GM19035 (cell line): ENCODE results near the gene RPS6KL1.

ENCODE experiments used
- ATAC-seq: cut with Tn5 transposase; IDR thresholded peaks from one replicate; pipeline ENCODE4 v1.9.1; 2021; ENCODE audit not compliant: unreplicated experiment

Gene RPS6KL1

GRCh38 chr14:74912801-74913200 is 10.3 kb downstream of the RPS6KL1 start:
- no peak for ATAC-seq

GRCh38 chr14:74912111-74912510 is 10.9 kb downstream of the RPS6KL1 start:
- ATAC-seq: no peak

DNA sequence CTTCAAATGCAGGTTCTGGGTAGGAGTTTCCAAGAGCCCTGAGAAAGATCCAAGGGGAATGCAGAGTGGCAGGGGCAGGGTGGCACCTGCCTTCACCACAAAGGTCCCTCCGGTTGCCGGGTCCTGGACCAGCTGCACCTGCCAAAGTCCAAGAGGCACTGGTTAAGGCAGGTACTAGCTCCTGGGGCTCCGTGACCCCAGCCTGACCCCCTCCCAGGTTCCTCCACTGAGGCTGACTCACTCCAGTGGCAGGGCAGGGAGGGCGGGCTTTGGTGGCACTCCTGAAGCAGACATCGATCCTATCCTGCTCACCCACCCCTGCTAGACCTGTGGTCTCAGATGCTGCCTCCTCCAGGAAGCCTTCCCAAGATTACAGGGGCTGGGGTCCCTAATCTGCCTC is 11.4 kb downstream of the RPS6KL1 start:
- no peak for ATAC-seq

GRCh38 chr14:74911221-74911620 is 11.8 kb downstream of the RPS6KL1 start:
- no peak for ATAC-seq

DNA sequence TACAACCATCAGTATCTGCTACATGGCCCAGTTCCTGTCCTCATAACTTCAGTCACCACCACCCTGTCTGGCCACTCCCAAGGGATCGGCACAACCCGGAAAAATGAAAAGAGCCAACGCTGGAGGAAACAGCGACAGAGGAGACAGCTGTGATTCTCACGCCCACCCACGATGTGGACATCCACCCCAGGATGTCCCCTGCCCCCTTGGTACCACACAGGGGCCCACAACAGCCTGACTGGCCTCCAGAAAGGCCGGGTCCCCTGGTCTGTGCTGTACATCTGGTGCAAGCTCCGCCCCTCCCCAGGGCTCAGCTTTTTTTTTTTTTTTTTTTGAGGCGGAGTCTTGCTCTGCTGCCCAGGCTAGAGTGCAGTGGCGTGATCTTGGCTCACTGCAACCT is 12.5 kb downstream of the RPS6KL1 start:
- no peak for ATAC-seq

- no peak for ATAC-seq
Observed at GRCh38 chr14:74909911-74910310, 13.1 kb downstream of the RPS6KL1 start.

GRCh38 chr14:74909501-74909900 is 13.6 kb downstream of the RPS6KL1 start:
- no peak for ATAC-seq

- ATAC-seq: no peak
Observed at GRCh38 chr14:74908861-74909341, 14.2 kb downstream of the RPS6KL1 start.

DNA sequence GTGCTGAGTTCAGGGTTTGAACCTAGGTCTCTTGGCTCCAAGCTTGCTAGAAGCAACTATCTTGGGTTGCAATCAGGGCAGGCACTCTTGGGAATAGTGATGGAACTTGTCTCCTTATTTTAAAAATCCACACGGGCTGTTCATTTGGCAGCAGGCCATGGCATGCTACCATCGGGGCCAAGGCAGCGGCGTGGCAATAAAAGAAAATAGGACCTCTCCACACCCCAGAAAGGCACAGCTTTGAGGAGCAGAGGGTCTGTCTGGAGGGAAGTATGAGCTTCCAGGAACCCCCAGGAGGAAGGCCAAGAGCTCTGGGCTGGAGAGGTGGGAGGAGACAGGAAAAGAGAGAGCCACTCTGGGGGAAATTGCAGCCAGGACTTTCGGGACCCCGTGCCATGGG is 15.3 kb downstream of the RPS6KL1 start:
- no peak for ATAC-seq

- no peak for ATAC-seq
Observed at GRCh38 chr14:74906925-74907521, 16.0 kb downstream of the RPS6KL1 start.

- no peak for ATAC-seq
Observed at GRCh38 chr14:74905595-74906142, 17.4 kb downstream of the RPS6KL1 start.

DNA sequence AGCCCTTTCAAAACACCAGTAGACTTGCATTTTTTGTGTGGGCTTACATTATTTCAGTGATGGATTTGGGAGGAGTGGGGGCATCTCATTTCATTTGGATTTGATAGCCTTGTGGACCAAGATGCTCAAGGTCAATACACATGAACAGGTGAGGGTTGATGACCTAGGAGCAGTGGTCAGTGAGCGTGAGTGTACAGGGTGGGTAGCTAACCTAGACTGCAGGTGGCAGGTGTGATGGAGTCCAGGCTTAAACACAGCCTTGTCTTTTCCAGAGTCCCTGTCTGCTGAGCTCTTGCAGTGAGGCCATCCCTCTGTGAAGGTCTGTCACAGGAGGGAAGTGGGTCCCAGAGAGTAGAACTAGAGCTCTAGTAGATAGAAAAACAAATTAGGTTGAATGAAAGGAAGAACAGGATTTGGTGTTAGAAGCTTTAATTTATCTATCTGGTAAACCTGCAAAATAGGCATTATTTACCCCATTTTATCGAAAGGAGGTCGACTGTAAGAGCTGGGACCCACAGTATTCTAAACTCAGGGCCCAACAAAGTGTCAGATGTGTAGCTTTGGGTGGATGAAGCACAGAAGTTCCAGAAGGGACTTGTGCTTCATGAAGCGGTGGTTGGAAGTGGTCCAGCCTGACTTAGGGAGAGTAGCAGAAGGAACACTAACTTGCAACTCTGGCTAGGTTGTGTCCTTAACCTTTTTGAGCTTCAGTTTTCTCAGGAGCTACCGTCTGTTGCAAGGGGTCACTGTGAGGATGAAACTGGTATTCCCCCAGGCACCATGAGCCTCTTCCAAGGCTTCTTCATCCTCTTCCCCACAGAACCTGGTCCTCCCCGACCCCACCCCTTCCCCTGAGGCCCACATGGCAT is 18.2 kb downstream of the RPS6KL1 start:
- ATAC-seq: no peak

- ATAC-seq: no peak
Observed at GRCh38 chr14:74902941-74903705, 19.9 kb downstream of the RPS6KL1 start.

DNA sequence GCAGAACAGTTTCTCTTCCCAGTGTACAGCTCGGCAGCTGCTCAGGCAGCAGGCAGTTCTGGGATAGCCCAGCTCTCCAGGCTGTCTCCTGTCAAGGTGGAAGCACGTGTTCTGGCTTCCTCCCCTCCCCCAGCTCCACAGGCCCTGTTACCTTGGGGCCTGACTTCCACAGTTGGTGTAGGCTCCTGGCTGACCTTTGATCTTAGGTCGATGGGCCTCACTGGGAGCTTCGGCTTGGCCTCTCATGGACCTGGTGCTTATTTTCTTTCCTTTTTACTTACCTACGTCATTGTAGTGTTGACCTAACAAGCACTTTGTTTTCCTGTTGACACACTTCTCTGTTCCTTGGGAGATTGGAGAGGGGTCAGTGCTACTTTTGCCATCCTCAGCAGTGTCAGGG is 24.4 kb downstream of the RPS6KL1 start:
- ATAC-seq: no peak

DNA sequence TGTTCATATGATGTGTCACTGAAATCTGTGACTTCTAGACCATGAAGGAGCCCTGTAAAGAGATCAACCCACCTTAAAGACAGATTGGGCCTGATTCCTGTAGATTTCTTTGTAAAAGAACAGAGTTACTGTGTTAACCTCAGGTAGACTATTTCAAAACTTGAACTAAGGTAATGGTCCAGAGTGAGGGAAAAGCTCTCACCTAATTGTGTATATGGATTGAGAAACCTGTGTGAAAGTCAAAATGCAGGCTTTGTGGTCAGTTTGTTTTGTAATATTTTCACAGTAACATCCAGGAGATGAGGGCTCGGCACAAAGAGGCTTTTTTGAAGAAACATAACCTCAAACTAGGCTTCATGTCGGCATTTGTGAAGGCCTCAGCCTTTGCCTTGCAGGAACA is 25.0 kb downstream of the RPS6KL1 start:
- ATAC-seq: no peak

DNA sequence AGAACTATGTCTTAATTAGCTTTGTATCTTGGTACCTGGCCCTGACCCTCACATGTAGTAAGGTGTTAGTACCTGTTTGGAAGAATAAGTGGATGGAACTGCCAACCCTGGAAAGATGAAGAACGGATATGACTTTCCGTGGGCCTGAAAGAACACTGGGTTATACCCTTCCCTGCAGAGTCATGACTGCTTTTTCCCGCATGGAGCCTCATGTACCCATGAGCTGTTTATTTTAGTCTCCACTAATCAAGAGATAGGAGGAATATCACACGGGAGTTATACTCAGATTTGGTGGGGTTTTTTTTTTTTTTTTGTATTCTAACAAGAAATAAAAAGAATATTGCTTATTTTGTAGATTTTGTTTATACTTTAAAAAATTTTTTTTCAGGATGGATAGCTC is 25.4 kb downstream of the RPS6KL1 start:
- no peak for ATAC-seq

- no peak for ATAC-seq
Observed at GRCh38 chr14:74896400-74896799, 26.7 kb downstream of the RPS6KL1 start.

GRCh38 chr14:74893614-74894091 is 29.4 kb downstream of the RPS6KL1 start:
- no peak for ATAC-seq

DNA sequence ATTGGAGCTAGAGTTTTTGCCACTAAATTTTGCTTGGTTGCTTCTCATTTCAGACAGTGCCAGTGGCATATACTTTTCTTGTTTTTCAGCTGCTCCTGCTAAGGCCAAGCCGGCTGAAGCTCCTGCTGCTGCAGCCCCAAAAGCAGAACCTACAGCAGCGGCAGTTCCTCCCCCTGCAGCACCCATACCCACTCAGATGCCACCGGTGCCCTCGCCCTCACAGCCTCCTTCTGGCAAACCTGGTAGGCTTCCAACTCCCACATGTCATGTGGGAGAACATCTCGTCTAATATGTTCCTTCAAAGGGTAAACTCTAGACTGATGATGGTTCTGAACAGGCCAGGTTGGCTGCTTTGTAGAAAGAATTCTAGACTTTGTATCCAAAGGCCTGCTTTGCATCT is 30.3 kb downstream of the RPS6KL1 start:
- no peak for ATAC-seq

- no peak for ATAC-seq
Observed at GRCh38 chr14:74891870-74892269, 31.2 kb downstream of the RPS6KL1 start.

DNA sequence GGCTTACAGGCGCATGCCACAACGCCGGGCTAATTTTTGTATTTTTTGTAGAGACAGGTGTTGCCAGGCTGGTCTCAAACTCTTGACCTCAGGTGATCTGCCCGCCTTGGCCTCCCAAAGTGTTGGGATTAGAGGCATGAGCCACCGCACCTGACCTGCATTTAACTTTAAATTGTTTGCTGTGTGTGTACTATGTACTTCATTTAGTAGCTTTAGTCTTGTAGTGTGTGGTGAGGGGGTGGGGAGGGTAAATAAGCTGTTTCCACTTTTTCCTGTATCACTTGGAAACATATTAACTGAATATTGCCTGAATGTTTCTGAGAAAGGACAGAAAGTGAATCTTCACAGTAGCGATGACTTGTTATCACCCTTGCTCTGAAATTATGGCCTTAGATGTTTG is 32.8 kb downstream of the RPS6KL1 start:
- no peak for ATAC-seq
